Choroid plexus epithelial cell (primary cell): Measurements from ENCODE around the gene F2R.

Experiments used
- DNase-seq: peaks from one replicate; pipeline ENCODE4 v3.0.0-alpha.2; 2010; ENCODE audit warnings: low read depth
- H3K4me3 ChIP-seq: 2 replicates; pipeline ENCODE4 v1.5.1; 2011; ENCODE audit warnings: low read depth, mild to moderate bottlenecking, control low read depth, low read length, moderate library complexity
- TF ChIP-seq, protein P1 (sequence below): conservative IDR thresholded peaks from 2 replicates; pipeline ENCODE4 v1.5.1; 2011; ENCODE audit warnings: low read depth, mild to moderate bottlenecking, control low read depth, inconsistent platforms, low read length, moderate library complexity

F2R gene

DNA sequence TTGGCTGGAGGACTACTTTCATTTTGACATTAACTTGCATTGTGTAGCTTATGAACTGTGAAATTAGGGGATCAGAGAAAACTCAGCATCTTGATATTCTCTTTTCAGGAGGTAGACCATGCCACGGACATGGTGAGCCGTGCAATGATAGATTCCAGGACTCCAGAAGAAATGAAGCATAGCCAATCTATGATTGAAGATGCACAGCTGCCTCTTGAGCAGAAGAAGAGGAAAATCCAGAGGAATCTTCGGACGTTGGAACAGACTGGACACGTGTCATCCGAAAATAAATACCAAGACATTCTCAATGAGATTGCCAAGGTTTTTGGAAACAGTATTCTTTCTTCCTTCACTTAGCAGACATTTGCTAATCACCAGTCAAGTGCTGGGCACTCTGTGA is 20.6 kb upstream of the F2R start:
- H3K4me3 ChIP-seq = no peak overlapping the region
- no peak for DNase-seq
- TF ChIP-seq, protein P1, sequence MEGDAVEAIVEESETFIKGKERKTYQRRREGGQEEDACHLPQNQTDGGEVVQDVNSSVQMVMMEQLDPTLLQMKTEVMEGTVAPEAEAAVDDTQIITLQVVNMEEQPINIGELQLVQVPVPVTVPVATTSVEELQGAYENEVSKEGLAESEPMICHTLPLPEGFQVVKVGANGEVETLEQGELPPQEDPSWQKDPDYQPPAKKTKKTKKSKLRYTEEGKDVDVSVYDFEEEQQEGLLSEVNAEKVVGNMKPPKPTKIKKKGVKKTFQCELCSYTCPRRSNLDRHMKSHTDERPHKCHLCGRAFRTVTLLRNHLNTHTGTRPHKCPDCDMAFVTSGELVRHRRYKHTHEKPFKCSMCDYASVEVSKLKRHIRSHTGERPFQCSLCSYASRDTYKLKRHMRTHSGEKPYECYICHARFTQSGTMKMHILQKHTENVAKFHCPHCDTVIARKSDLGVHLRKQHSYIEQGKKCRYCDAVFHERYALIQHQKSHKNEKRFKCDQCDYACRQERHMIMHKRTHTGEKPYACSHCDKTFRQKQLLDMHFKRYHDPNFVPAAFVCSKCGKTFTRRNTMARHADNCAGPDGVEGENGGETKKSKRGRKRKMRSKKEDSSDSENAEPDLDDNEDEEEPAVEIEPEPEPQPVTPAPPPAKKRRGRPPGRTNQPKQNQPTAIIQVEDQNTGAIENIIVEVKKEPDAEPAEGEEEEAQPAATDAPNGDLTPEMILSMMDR = no peak

DNA sequence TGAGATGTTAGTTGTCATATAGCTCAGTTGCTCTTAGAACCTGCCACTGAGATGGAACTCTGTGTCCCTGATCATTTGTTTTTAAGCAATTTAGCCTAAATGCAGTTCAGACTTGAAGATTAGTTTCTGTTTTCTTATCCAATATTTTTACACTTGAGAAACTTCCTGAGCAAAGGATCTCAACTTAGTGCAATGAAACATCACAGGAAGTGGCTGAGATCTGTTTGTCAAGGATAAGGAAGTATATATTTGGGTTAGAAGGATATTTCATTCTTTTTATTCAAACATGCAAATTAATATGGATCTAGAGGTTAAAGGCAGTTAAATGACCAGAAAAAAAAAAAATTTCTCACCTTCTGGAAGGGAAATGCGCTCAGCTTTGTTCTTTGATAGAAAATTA is 19.7 kb upstream of the F2R start:
- peak; percentile 36 for DNase-seq
- H3K4me3 ChIP-seq = no peak overlapping the region
- TF ChIP-seq, protein P1 = no peak

DNA sequence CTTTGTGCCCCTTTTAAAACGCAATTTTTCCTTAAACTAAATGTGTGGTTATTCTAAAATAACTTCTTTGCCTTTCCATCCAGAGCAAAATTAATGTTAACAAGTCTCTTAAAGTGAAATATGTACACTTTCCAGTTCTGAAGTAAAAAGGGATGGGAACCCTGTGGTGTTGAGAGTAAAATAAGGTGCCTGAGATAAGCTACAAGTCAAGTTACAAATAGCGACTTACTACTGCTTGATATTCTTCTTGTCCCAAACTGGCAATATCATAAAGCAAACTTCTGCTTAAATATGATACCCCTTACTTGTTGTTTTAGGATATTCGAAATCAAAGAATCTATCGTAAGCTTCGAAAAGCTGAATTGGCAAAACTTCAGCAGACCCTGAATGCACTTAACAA is 18.3 kb upstream of the F2R start:
- TF ChIP-seq, protein P1 = no peak
- no peak for DNase-seq
- no peak overlapping the region for H3K4me3 ChIP-seq

DNA sequence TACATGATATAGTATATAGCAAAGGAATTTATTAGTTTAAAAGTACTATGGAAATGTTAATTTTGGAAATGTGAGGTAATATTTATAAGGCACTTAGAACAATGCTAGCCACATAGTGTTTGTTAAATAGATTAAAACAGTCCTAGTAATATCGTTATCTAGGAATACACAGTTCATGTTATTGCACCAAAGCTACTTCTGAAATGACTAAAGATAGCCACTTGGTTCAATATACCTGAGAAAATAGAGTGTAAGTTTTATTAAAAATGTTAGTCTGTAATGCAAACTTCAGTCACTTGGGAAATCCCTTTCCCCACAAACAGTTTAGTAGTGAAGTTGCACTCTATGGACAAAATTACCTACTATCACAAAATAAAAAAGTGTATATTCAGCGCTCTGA is 15.4 kb upstream of the F2R start:
- no peak for DNase-seq
- TF ChIP-seq, protein P1 = no peak
- H3K4me3 ChIP-seq = no peak overlapping the region

DNA sequence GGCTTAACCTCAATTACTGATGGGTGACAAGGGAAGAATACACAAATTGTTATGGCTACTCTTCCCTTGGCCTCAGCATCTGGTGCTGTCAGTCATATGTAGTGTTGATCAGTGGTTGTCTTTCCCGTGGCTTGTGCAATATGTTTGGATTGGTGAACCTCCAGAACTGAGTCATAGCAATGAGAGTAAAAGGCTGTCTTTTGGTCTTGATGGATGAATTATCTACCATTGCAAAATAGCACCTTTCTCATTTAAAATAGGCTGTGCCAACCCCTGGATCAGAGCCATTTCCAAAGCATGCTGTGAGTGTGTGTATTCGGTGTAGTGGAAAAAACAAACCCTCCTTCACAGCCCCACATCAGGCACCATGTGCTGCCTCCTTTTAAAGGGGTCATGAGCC is 14.6 kb upstream of the F2R start:
- H3K4me3 ChIP-seq = no peak overlapping the region
- peak; percentile 95 for DNase-seq
- TF ChIP-seq, protein P1 = no peak

DNA sequence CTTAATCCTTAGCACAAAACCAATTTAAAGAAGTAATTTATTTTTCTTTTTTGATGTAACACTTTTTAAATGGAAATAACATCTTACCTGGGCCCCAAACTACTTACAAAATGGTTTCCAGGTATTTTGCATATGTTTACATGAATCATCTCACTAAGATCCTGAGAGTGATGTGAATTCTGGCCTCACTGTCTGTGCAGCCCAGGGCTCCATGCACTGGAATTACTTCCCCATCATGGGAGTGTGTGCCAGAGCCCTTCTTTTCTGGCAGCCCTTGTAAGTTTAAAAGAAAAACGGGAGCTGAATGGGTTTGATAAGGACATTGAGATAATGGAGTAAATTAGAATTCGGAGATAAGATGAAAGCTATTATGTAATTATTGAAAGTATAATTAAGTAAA is 12.2 kb upstream of the F2R start:
- TF ChIP-seq, protein P1 = no peak
- no peak overlapping the region for H3K4me3 ChIP-seq

DNA sequence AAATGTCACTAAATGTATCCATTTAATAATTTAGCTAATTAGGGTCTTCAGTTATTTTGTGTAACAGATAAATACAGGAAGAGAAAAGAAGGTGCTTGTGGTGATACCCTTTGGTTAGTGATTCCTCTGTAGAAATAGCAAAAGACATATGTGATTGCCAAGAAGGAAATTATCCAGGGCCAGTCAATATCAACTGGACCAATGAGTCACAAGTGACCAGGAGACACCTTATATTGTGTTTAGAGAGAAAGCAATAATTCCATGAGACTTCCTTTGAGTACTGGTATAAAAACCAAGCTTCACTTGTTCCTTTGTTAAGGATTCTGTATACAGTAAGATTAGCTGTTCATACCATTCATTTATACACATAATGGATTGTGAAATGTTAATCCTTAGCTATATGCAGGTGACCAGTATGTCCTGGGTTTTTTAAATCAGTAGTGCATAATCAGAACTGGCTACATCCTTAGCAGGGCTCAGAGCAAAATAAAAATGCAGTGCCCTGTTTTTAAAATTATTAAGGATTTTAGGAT is 11.7 kb upstream of the F2R start:
- no peak for DNase-seq
- H3K4me3 ChIP-seq = no peak overlapping the region
- TF ChIP-seq, protein P1 = no peak

More for the DNA sequence above, 12.2 kb upstream of the F2R start:
- DNase-seq = no peak
